ENCODE results near the gene LDLRAD2. TPM values are rescaled to one million over a fixed set of nuclear protein-coding genes. Genes with fewer than 3 reads are reported as not detected.

Gene LDLRAD2
- total RNA-seq, 4 donors from 2014 or later, result 0.22 TPM; not detected in 3

GRCh38 chr1:21814981-21815582 is 3.0 kb downstream of the LDLRAD2 start:
- H3K36me3 ChIP-seq, result no peaks in the 10 kb centered on the region
- H3K4me1 ChIP-seq, result peaks cover 6 to 7% of the 10 kb centered on the region in 2 donors
- intact Hi-C loops (cut with DNase I), result no loop called here
- H3K27ac ChIP-seq, result no peak overlapping the region
- TF ChIP-seq CTCF (IDR thresholded peaks at IDR 0.05) (no peak), POLR2A (IDR thresholded peaks at IDR 0.05) (no peak)
- H3K9me3 ChIP-seq, result no peaks in the 10 kb centered on the region
- no peaks in the 10 kb centered on the region for H3K27me3 ChIP-seq
- no peak for DNase-seq
- 92 to 95% methylated on average over 15 of the region's 15 CpGs for WGBS, 2 donors
- H3K4me3 ChIP-seq (replicated peaks in 1 of 3), result no peak overlapping the region

GRCh38 chr1:21815724-21816321 is 3.8 kb downstream of the LDLRAD2 start:
- Histone ChIP-seq H3K4me1 (peaks cover 6 to 7% of the 10 kb centered on the region in 2 donors), H3K9me3 (no peaks in the 10 kb centered on the region), H3K36me3 (no peaks in the 10 kb centered on the region), H3K27ac (no peak overlapping the region), H3K27me3 (no peaks in the 10 kb centered on the region), H3K4me3 (replicated peaks in 1 of 3) (no peak overlapping the region)
- 71 to 82% methylated on average over 11 to 12 of the region's 12 CpGs for WGBS, 2 donors
- peak; percentile 11 to 32 for DNase-seq
- TF ChIP-seq CTCF (IDR thresholded peaks at IDR 0.05), result no peak
- no peak for TF ChIP-seq POLR2A (IDR thresholded peaks at IDR 0.05)
- intact Hi-C loops (cut with DNase I), result no loop called here

GRCh38 chr1:21816602-21817302 is 4.7 kb downstream of the LDLRAD2 start:
- intact Hi-C loops (cut with DNase I), result no loop called here

GRCh38 chr1:21818656-21819055 is 6.6 kb downstream of the LDLRAD2 start:
- TF ChIP-seq CTCF (IDR thresholded peaks at IDR 0.05), result no peak
- no peaks in the 10 kb centered on the region for H3K9me3 ChIP-seq
- WGBS, 2 donors, result 36 to 40% methylated on average over 10 of the region's 10 CpGs
- H3K27ac ChIP-seq, result no peak overlapping the region
- peak in 1 of 2 donors; percentile 18 for DNase-seq
- H3K27me3 ChIP-seq, result no peaks in the 10 kb centered on the region
- H3K36me3 ChIP-seq, result peaks cover 10 to 15% of the 10 kb centered on the region in 2 donors
- H3K4me3 ChIP-seq (replicated peaks in 1 of 3), result no peak overlapping the region
- peaks cover 6 to 7% of the 10 kb centered on the region in 2 donors for H3K4me1 ChIP-seq
- intact Hi-C loops (cut with DNase I), result no loop called here

More at GRCh38 chr1:21816602-21817302, 4.7 kb downstream of the LDLRAD2 start:
- Histone ChIP-seq H3K4me1 (peaks cover 6 to 7% of the 10 kb centered on the region in 2 donors), H3K9me3 (no peaks in the 10 kb centered on the region), H3K27ac (no peak overlapping the region), H3K27me3 (no peaks in the 10 kb centered on the region), H3K4me3 (replicated peaks in 1 of 3) (no peak overlapping the region), H3K36me3 (no peaks in the 10 kb centered on the region)
- WGBS, 2 donors, result 80 to 86% methylated on average over 8 of the region's 8 CpGs
- TF ChIP-seq POLR2A (IDR thresholded peaks at IDR 0.05) (no peak), CTCF (IDR thresholded peaks at IDR 0.05) (no peak)
- no peak for DNase-seq

Data from thyroid gland (tissue), 4 donors.